ENCODE measurements around the gene IL6R.

The IL6R gene

DNA sequence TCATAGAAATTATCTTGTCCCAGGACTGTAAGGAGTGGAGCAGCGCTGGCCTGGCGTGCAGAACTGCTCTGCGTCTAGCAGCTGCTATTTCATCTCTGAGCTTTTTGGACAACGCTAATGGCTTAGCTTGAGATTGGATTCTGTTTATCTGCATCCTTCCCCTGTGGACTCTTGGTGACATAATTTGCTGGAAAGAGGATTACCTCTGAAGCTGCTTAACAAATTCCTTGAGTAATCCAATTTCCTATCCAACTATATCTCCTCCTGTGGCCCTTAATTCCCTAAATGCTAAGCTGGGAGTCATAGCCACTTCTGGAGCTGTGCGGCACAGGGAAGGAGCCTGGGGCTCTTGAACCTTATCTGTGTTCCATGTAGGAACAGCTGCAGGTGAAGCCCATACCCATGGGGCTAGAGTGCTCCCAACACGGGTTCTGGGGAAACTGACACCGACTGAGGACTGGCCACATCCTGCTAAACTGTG, 43.2 kb downstream of the IL6R start:
- no peak for DNase-seq (ENCODE audit: low read depth in 2 of 2)

DNA sequence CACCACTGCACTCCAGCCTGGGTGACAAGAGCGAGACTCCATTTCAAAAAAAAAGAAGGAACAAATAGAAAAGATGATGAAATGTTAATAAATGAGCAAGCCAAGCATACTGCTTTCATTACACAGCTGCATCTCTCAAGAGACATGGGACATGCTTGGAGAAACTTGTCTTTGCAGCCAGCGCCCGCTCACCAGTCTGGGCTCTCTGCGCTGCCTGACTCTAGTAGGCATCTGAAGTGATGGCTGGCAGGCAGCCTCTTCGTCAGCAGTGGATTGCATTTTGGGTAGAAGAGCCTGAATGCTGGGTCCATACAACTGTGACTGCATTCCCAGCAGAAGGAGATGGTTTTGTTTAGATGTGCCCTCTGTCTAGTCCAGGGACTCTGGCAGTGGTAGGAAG, 48.0 kb downstream of the IL6R start:
- DNase-seq (ENCODE audit: low read depth in 2 of 2): no peak

DNA sequence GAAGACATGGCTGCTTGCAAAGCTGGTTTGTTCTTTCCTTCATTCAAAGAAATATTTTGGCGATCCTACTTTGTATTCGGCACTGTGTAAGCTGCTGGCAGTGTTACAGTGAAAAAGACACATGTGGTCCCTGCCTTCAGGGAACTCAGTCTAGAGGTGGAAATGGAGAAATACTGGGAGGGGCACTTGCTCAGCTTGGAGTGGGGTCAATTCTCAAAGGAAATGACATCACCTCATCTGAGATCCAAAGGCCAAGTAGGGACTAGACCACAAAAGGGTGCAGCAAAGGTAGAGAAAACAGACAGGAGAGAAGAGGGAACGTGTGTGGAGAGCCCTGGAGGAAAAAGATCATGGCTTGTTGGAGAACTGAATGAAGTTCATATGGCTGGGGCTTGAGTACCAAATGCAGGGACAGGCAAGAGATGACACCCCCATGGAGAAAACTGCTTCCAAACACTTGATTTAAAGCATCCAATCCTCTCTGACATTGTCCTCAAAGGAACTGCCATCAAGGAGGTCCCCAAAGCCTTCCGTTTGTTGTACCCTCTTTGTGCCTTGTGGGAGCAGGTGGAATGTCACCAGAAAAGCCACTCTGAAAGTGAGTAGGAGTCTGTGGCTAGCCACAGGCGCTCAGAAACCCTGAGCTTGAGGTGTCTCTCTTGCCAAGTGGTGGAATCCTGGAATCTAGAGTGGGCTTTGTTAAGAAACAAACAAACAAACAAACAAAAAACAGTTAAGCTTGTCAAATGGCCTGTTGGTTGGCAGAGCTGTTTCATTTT, 48.6 kb downstream of the IL6R start:
- DNase-seq (ENCODE audit: low read depth in 2 of 2): no peak

DNA sequence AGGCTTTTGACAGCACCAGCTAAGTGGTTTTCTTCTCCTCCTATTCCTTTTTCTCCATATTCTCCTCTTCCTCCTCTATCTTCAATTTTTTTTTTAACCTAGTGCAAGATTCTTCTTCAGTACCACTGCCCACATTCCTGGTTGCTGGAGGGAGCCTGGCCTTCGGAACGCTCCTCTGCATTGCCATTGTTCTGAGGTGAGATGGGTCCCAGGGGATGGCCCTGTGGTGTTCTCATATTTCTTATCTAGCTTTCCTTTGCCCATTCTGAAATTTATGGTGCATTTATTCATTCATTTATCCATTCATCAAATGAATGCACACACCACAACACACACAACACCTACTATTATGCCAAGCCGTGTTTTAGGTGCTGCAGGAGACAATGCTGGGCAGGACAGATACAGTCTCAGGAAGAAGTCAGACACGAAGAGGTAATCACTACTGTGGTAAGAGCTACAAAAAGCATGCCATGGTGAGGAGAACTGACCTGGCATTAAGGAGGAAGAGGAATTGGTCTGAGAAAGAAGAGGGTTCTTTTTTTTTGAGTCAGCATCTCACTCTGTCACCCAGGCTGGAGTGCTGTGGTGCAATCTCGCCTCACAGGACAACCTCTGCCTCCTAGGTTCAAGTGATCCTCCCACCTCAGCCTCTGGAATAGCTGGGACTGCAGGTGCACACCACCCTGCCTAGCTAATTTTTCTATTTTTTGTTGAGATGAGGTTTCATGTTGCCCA, 49.4 kb downstream of the IL6R start:
- DNase-seq (ENCODE audit: low read depth in 2 of 2): no peak

DNA sequence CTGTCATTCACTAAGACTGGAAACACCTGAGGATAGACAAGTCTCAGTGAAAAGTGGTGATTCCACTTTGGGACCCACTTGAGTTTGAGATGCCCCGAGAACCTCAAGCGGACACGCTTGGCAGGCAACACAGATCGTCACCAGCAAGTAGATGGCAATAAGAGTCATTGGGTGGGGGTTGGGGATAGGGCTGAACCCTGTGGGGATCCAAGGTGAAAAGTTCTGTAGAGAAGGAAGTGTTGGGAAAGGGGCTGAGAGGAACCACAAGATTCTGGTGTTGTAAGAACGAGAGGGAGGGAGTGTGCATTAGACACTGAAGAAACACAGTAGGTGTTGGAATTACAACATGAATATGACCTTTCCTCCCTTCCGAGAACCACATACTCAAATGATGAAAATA, 51.5 kb downstream of the IL6R start:
- no peak for DNase-seq (ENCODE audit: low read depth in 2 of 2)

DNA sequence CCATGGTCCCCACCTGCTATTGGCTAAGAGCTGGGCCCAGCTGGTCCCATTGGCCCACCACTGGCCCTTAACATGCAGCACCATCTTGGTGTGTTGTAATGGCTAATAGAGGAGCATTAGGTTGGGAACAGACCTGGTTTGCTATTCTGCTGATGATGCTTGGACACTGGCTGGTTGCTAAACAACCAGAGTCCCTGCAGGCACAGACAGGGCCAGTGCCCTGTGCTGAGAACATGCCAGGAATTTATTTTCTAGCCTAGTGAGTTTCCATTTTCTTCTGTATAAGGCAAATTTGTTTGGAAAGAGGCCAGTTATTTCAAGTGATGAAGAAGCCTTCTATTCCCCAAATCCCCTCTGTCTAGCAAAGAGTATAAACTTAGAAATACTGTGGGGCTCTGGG, 53.9 kb downstream of the IL6R start:
- no peak for DNase-seq (ENCODE audit: low read depth in 2 of 2)

DNA sequence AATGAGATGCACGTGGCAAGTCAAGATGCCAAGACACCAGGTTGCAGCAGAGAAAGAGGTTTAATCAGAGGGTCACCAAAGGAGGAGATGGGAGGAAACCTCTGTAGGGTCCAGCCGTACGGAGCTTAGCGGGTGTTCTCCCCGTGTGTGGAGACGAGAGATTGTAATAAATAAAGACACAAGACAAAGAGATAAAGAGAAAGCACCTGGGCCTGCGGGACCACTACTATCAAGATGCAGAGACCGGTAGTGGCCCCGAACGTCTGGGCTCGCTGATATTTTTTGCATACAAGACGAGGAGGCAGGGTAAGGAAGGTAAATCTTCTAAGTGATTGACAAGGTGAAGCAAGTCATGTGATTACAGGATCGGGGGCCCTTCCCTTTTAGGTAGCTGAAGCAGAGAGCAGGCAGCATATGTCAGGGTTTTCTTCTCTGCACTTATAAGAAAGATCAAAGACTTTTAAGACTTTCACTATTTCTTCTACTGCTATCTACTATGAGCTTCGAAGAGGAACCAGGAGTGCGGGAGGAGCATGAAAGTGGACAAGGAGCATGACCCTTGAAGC, 55.6 kb downstream of the IL6R start:
- DNase-seq (ENCODE audit: low read depth in 2 of 2): no peak

DNA sequence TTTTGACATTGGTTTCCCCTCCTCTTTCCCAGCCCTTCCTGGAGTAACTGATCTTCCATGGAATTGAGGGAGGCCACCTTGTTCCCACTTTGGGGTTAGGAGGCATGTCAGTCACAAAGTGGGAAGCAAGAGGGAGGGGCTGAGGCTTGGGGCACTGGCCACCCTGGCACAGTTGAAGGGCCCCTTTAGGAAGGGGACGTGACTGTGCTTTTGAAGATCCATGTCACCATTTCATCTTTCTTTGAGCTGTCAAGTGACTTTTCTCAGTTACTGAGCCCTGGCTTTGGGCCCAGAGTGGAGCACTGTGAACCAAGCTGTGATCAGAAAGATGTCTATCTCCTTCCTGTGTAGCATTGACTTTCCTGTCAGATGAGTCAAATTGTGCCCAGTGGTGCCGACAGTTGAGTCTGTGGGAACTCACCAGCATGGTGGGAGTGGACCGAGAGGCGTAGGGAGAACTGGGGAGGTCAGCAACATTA, 58.4 kb downstream of the IL6R start:
- peak in 1 of 2 donors; percentile 44 for DNase-seq (ENCODE audit: low read depth in 2 of 2)

DNA sequence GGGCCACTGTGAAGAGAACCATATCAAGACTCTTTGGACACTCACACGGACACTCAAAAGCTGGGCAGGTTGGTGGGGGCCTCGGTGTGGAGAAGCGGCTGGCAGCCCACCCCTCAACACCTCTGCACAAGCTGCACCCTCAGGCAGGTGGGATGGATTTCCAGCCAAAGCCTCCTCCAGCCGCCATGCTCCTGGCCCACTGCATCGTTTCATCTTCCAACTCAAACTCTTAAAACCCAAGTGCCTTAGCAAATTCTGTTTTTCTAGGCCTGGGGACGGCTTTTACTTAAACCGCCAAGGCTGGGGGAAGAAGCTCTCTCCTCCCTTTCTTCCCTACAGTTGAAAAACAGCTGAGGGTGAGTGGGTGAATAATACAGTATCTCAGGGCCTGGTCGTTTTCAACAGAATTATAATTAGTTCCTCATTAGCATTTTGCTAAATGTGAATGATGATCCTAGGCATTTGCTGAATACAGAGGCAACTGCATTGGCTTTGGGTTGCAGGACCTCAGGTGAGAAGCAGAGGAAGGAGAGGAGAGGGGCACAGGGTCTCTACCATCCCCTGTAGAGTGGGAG, 60.6 kb downstream of the IL6R start:
- no peak for DNase-seq (ENCODE audit: low read depth in 2 of 2)

DNA sequence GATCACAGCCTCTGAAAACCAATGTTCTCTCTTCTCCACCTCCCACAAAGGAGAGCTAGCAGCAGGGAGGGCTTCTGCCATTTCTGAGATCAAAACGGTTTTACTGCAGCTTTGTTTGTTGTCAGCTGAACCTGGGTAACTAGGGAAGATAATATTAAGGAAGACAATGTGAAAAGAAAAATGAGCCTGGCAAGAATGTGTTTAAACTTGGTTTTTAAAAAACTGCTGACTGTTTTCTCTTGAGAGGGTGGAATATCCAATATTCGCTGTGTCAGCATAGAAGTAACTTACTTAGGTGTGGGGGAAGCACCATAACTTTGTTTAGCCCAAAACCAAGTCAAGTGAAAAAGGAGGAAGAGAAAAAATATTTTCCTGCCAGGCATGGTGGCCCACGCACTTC, 61.1 kb downstream of the IL6R start:
- no peak for DNase-seq (ENCODE audit: low read depth in 2 of 2)

DNA sequence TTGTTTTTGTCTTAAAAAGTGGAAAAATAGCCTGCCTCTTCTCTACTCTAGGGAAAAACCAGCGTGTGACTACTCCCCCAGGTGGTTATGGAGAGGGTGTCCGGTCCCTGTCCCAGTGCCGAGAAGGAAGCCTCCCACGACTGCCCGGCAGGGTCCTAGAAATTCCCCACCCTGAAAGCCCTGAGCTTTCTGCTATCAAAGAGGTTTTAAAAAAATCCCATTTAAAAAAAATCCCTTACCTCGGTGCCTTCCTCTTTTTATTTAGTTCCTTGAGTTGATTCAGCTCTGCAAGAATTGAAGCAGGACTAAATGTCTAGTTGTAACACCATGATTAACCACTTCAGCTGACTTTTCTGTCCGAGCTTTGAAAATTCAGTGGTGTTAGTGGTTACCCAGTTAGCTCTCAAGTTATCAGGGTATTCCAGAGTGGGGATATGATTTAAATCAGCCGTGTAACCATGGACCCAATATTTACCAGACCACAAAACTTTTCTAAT, 61.8 kb downstream of the IL6R start:
- DNase-seq (ENCODE audit: low read depth in 2 of 2): no peak

DNA sequence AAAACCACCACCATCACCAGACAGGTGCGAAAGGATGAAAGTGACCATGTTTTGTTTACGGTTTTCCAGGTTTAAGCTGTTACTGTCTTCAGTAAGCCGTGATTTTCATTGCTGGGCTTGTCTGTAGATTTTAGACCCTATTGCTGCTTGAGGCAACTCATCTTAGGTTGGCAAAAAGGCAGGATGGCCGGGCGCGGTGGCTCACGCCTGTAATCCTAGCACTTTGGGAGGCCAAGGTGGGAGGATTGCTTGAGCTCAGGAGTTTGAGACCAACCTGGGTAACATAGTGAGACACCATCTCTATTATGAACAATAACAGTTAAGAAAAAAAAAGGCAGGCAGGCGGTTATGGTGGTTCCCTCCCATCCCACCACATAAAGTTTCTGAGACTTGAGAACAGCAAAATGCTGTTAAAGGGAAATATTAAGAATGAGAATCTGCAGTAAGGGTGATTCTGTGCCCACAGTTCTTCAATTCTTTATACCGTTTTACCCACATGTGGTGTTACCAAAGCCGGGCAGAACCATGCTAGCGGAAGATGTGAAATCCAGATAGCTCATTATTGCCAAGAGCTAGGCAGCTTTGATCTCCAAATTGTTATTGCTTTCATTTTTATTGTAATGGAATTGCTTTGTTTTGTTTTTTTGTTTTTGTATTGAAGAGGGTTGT, 62.4 kb downstream of the IL6R start:
- no peak for DNase-seq (ENCODE audit: low read depth in 2 of 2)

DNA sequence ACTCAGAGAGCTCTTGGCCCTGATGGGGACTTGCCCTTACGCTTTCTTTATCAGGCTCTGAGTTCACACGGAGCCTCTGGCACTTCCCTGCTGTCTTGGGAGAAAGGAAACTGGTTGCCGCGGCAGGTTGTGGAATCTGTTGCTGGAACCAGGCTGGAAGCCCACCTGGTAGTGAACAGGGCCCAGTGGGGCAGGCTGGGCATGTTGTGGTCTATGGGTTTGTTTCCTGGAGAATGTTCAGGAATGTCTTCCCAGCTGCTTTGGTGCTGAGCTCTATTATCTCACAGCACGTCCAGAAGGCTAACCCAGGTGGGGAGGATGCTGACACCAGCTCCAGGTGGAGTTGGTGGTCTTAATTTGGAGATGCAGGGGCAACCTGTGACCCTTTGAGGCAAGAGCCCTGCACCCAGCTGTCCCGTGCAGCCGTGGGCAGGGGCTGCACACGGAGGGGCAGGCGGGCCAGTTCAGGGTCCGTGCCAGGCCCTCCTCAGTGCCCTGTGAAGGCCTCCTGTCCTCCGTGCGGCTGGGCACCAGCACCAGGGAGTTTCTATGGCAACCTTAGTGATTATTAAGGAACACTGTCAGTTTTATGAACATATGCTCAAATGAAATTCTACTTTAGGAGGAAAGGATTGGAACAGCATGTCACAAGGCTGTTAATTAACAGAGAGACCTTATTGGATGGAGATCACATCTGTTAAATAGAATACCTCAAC, 63.5 kb downstream of the IL6R start:
- DNase-seq (ENCODE audit: low read depth in 2 of 2): no peak

DNA sequence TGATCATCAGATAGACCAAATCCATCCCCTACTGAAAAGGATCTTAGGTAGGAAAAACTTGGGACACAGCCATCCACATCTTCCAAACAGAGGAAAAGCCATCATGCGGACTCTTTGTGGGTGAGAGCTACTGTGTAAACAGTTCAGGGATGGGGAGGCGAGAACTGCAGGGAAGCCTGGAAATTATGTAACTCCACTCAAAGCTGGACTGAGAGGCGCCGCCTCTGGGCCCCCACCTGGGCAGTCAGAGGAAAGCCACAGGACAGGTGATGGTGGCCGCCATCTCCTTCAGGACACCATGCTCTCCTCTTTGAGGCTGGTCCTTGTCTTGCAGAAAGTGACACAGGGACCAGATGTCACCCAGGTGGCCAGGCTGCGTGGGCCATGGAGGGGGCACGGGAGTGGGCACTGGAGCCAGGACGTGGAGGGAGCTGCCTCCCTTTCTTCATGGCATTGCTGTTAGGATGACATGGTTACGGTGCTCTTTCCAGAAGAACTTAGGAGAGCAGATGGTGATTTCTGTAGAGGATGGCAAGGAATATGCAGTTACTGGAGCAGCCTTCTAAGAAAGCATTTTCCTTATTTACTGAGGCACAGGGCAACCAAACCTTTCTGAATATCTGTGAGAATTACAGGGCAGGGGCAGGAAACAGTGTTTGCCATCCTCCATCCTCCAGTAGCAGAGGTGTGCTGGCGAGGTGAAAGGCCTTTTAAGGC, 64.9 kb downstream of the IL6R start:
- no peak for DNase-seq (ENCODE audit: low read depth in 2 of 2)

DNA sequence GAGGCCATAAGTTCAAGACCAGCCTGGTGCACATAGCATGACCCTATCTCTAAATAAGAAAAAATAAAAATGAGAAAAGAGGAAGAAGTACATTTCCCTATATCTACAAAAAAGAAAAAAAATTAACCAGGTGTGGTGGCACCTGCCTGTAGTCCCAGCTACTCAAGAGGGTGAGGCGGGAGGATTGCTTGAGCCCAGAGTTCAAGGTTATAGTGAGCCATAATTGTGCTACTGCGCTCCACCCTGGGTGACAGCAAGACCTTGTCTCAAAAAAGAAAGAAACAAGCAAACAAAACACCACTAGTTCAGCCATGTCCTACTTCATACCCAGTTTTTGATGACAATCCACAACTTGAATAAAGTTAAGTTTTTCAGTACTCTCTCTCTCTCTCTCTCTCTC, 66.2 kb downstream of the IL6R start:
- DNase-seq (ENCODE audit: low read depth in 2 of 2): no peak

DNA sequence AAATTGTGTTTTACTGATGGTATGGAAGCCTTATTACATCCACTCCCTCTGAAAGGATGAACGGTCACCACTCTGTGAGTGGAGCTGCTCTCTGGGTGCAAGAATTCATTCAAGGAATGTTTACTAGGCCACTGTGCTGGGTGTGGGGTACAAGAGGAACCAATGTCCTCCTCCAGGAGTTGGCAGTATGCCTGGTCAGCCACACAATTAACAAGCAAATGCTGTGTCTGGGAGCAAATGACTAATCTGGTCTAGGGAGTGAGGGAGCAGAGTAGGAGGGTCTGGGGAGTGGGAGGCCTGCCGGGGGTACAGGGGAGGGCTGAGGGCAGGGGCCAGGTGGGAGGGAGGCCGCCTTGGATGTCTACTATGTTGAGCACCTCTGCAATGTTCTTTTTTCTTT, 69.7 kb downstream of the IL6R start:
- no peak for DNase-seq (ENCODE audit: low read depth in 2 of 2)

DNA sequence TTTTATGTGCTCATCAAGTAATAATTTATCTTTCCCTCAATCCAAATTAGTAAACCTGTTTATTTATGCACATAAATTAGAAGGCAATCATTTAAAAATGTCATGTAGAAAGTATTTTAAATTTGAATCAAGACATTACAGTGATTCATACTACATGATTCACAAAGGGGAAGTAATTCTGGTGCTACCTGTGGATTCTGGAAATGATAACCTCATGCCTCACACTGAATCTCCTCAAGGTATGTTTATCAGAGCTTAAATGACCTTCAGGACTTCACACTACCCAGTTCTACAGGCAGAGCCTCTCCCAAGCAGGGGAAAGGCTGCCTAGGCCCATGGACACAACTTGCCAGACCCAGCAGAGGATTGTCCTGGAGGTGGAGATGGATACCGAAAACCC, 71.6 kb downstream of the IL6R start:
- no peak for DNase-seq (ENCODE audit: low read depth in 2 of 2)

DNA sequence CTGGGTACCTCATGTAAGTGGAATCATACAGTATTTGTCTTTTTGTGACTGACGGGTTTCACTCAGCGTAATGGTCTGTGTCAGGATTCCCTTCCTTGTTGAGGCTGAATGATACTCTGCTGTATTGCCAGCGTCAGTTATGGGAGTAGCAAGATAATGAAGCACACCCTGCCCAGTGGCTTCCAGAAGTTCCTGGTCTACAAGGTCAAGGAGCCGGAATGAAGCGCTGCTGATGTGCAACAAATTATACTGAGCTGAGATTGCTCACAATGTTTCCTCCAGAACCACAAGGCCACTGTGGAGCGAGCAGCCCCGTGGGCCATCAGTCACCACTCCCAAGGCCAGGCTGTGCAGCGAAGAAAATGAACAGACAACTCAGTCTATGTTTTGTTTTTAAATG, 72.9 kb downstream of the IL6R start:
- no peak for DNase-seq (ENCODE audit: low read depth in 2 of 2)

DNA sequence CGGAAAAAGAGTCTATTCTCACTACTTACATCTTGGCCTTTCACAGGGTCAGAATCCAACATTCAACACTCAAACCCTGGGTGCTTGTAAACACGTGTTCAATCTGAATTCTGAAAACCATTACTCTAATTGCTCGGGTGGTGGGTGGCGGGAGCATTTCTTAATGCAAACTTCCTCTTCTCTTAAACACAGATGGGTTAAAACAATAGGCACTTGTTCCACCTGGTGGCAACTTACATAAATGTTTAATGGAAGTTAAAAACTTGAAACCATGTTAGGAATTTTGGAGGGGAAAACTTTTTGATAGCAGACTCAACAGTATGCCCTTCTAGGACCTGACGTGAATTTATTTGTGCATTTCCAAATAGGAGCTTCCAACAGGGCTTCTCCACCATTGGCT, 73.5 kb downstream of the IL6R start:
- no peak for DNase-seq (ENCODE audit: low read depth in 2 of 2)

DNA sequence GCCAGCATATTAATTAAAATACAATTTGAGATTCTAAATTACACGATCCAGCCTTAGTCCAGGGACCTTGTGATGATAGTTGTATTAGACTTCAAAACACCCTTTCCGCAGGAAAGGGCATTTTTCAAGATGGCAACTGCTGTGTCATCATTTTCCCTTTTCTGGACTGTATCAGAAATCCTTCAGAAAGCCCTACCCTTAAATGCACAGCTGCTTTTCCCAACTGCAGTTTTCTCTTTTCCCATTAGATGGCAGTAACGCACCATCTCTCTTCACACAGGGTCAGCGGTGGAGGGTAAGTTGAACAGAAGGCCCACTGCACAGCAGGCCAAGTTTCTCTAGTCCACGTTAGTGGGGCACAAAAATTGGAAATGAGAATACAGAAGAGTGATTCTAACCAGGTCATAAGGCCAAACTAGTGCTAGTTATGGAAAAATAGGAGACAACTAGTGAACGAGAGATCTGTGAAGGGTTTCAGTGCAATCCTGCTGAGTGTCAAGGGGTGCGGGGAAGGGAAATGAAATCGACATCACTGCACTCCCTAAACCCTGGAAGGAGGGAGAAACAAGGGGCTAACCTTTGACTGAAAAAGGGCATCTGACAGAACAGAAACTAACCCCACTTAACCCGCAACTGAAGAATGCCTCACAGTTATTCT, 74.8 kb downstream of the IL6R start:
- peak in 1 of 2 donors; percentile 69 for DNase-seq (ENCODE audit: low read depth in 2 of 2)
